SJCRH30 (cell line): ENCODE results near the gene AGXT. TPM values are rescaled to one million over a fixed set of nuclear protein-coding genes. Genes with fewer than 3 reads are reported as not detected.

Experiments
- DNase-seq, 2 experiments: peaks; one replicate each; pipeline ENCODE4 v3.0.0-alpha.2; 2015 to 2020
- H3K27ac ChIP-seq: fragments of 250-450 bp; sonication (Bioruptor Pico); 2 replicates; pipeline ENCODE4 v1.5.1; 2020; ENCODE audit warnings: mild to moderate bottlenecking, moderate library complexity
- H3K27me3 ChIP-seq: fragments of 250-450 bp; sonication (Bioruptor Pico); 2 replicates; pipeline ENCODE4 v1.5.1; 2020; ENCODE audit warnings: mild to moderate bottlenecking, moderate library complexity
- H3K36me3 ChIP-seq: fragments of 250-450 bp; sonication (Bioruptor Pico); 2 replicates; pipeline ENCODE4 v1.5.1; 2020; ENCODE audit warnings: mild to moderate bottlenecking, moderate library complexity
- H3K4me1 ChIP-seq: fragments of 250-450 bp; sonication (Bioruptor Pico); 2 replicates; pipeline ENCODE4 v1.5.1; 2020; ENCODE audit warnings: mild to moderate bottlenecking, moderate library complexity
- H3K4me3 ChIP-seq: fragments of 250-450 bp; sonication (Bioruptor Pico); 2 replicates; pipeline ENCODE4 v1.5.1; 2020; ENCODE audit warnings: mild to moderate bottlenecking, moderate library complexity
- H3K9me3 ChIP-seq: fragments of 250-450 bp; sonication (Bioruptor Pico); replicated peaks from 2 replicates; pipeline ENCODE4 v1.5.1; 2020; ENCODE audit warnings: mild to moderate bottlenecking, moderate library complexity
- total RNA-seq: library from RNA; depleted of rRNA; stranded (reverse); fragments of >200 nt; shearing (Covaris generic); gene quantifications from 2 replicates; pipeline ENCODE4 v1.2.3, GENCODE V29; 2014

AGXT gene
- total RNA-seq, 1 experiment from 2014 or later, result 1.3 TPM

GRCh38 chr2:240915526-240916341, 47.1 kb downstream of the AGXT start:
- no peak for DNase-seq
- no peaks in the 10 kb centered on the region for H3K27me3 ChIP-seq
- no peak overlapping the region for H3K4me3 ChIP-seq
- H3K36me3 ChIP-seq, result no peaks in the 10 kb centered on the region
- H3K9me3 ChIP-seq, result no peaks in the 10 kb centered on the region
- no peak overlapping the region for H3K27ac ChIP-seq
- peaks cover 14% of the 10 kb centered on the region; the same call in 1 of the 2 replicates for H3K4me1 ChIP-seq

DNA sequence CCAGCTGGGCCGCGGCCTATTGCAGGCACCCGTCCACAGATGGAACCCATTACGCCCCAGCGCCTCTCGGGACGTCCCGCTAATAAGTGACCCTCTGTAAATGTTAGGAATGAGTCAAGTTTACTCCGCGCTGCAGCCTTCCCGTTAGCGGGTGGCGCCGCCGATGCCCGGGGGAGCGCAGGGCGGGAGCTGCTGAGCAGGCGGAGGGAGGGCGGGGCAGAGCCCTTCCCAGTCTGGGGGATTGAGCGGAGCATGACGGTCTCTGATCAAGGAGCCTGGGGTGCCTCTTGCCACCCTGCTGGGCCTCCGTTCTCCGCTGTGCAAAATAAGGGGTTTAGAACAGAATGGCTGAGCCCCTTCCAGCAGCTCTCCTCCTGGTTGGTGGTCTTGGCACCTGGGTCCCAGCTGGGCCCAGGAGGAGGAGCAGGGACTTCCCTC, 48.0 kb downstream of the AGXT start:
- DNase-seq, result no peak
- H3K27ac ChIP-seq, result no peak overlapping the region
- no peaks in the 10 kb centered on the region for H3K27me3 ChIP-seq
- H3K4me1 ChIP-seq, result peaks cover 16% of the 10 kb centered on the region
- no peaks in the 10 kb centered on the region for H3K36me3 ChIP-seq
- H3K4me3 ChIP-seq, result no peak overlapping the region
- H3K9me3 ChIP-seq, result no peaks in the 10 kb centered on the region

DNA sequence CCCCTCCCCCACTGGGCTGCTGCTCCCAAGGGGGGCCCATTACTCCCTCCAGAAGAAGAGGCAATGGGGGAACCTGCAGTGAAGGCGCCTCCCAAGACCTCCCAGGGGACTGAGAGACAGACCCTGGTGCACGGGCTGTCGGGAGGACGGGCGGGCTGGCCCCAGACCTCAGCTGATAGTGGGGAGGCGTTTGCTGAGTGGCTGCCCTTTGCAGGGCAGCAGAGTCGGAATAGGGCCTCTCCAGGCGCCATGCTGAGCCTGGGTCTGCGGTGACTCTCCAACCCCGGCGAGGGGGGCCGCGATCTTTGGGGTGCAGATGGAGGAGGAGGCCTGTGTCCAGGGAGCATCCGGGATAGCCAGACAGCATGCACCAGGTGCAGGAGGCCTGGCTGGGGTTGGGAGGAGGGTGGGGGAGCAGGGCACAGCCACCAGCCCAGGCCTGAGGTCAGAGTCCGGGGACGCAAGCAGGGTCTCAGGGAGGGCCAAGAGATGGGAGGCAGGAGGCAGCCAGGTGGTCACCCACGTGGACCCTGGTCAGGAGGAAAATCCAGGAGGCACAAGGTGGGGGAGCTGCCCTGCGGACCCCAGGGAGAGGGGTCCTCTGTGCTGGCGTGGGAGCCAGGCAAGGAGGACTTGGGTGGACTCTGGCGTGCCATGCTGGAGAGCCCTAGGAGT, 48.5 kb downstream of the AGXT start:
- Histone ChIP-seq H3K36me3 (no peaks in the 10 kb centered on the region), H3K4me3 (no peak overlapping the region), H3K27ac (no peak overlapping the region; the same call in 1 of the 2 replicates), H3K27me3 (no peaks in the 10 kb centered on the region), H3K4me1 (peaks cover 20% of the 10 kb centered on the region), H3K9me3 (no peaks in the 10 kb centered on the region)
- DNase-seq, result peak in 1 of 2 experiments; percentile 18

DNA sequence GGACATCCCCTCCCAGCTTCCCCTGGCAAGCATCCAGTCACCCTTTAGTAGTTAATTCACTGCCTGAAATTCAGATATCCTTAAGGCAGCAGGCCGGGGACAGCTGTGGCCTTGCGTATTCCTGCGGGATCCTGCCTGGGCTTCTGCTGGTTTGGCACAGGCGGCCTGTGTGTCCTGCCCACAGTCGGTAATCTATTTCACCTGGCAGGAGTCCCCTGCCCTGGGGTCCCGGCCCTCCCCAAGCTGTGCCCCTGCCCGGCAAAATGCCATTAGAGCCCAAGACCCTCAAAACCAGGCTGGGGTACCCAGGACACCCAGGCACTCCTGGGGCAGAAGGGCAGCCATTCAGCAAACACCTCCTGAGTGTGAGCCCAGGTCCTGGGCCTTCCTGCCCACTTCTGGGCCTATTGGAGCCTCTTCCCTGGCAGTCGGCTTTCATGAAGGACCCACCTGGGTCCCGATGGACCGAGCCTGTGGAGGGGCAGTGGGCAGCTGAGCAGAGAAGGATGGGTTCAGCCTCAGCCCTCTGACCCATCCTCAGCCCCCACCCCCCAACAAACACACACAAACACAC, 49.1 kb downstream of the AGXT start:
- Histone ChIP-seq H3K9me3 (no peaks in the 10 kb centered on the region), H3K36me3 (no peaks in the 10 kb centered on the region), H3K4me3 (no peak overlapping the region), H3K27ac (no peak overlapping the region; the same call in 1 of the 2 replicates), H3K4me1 (peaks cover 20% of the 10 kb centered on the region), H3K27me3 (no peaks in the 10 kb centered on the region)
- peak; percentile 82 to 86 for DNase-seq

DNA sequence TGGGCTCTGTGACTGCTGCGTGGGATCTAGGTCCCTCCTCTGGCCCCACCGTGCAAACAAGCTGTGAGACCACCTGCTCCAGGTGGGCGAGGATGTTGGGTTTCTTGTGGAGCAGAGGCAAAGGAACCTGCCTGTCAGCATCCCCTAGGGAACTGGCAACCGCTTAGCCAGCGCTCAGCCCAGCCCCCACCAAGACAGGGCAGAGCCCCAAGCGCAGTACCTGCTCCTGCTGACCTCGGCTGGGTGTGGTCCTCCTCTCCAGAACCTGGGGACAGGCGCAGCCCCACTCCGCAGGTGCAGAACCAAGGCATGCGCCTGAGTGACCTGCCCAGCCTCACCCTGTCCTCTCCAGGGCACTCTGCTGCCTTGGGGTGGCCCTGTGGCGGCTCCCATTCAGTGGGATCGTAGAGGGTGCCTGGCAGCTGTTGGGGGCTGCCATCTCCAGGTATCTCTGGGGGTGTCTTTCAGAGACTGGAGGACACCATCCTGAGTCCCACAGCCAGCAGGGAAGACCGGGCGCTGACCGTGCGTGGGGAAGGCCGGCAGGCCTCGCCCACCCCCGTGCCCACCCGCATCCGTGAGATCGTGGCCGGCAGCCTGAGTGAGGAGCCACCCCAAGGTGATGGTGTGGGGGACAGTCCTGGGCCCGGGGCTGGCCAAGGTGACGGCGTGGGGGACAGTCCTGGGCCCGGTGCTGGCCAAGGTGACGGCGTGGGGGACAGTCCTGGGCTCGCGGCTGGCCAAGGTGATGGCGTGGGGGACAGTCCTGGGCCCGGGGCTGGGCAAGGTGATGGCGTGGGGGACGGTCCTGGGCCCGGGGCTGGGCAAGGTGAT, 49.9 kb downstream of the AGXT start:
- DNase-seq, result peak in 1 of 2 experiments; percentile 3
- Histone ChIP-seq H3K4me3 (no peak overlapping the region), H3K27ac (no peak overlapping the region), H3K4me1 (peaks cover 20% of the 10 kb centered on the region), H3K9me3 (no peaks in the 10 kb centered on the region), H3K27me3 (no peaks in the 10 kb centered on the region), H3K36me3 (no peaks in the 10 kb centered on the region)

DNA sequence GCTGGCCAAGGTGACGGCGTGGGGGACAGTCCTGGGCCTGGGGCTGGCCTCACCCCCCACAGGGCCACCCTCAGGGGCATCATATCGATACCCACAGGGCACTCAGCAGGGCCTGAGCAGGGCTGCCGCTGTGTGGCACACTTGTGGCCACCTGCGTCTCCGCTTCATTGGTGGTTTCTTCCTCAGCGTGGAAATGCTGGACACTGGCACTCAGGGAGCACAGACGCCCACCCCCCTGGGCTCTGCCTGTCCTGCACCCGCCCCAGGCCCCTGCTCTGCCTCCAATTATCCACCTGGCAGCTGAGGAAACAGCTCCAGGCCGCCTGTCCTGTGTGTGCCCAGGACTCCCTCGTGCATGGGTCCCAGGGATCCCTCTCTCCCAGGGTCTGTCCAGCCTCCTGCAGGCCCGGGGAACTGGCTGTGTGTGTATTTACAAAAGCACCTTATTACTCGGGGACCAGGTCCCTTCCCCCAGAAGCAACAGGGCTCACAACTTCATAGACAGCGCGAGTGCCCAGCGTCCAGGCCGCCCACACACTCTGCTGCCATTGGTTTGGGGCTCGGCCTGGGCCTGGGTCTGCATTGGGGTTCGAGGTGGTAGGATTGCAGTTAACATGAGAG, 50.6 kb downstream of the AGXT start:
- Histone ChIP-seq H3K9me3 (no peaks in the 10 kb centered on the region), H3K4me1 (peaks cover 20% of the 10 kb centered on the region), H3K4me3 (no peak overlapping the region), H3K36me3 (no peaks in the 10 kb centered on the region), H3K27ac (no peak overlapping the region), H3K27me3 (no peaks in the 10 kb centered on the region)
- peak in 1 of 2 experiments; percentile 5 for DNase-seq

- H3K4me3 ChIP-seq, result no peak overlapping the region
- H3K36me3 ChIP-seq, result no peaks in the 10 kb centered on the region
- no peak overlapping the region for H3K27ac ChIP-seq
- peak in 1 of 2 experiments; percentile 5 for DNase-seq
- peaks cover 20% of the 10 kb centered on the region for H3K4me1 ChIP-seq
- no peaks in the 10 kb centered on the region for H3K27me3 ChIP-seq
- H3K9me3 ChIP-seq, result no peaks in the 10 kb centered on the region
These were observed 51.5 kb downstream of the AGXT start for GRCh38 chr2:240919786-240920782.

- Histone ChIP-seq H3K36me3 (no peaks in the 10 kb centered on the region), H3K4me1 (peaks cover 22% of the 10 kb centered on the region), H3K27ac (no peak overlapping the region), H3K27me3 (no peaks in the 10 kb centered on the region), H3K4me3 (no peak overlapping the region), H3K9me3 (no peaks in the 10 kb centered on the region)
- DNase-seq, result no peak
These were observed 52.2 kb downstream of the AGXT start for GRCh38 chr2:240920783-240921231.

GRCh38 chr2:240921311-240921994, 52.8 kb downstream of the AGXT start:
- no peak overlapping the region for H3K4me3 ChIP-seq
- peak; percentile 67 to 70 for DNase-seq
- H3K27me3 ChIP-seq, result no peaks in the 10 kb centered on the region
- H3K9me3 ChIP-seq, result no peaks in the 10 kb centered on the region
- no peak overlapping the region for H3K27ac ChIP-seq
- peaks cover 28% of the 10 kb centered on the region for H3K4me1 ChIP-seq
- H3K36me3 ChIP-seq, result no peaks in the 10 kb centered on the region

- Histone ChIP-seq H3K4me3 (no peak overlapping the region), H3K4me1 (peaks cover 28% of the 10 kb centered on the region), H3K9me3 (no peaks in the 10 kb centered on the region), H3K27ac (no peak overlapping the region), H3K36me3 (no peaks in the 10 kb centered on the region), H3K27me3 (no peaks in the 10 kb centered on the region)
- peak in 1 of 2 experiments; percentile 1 for DNase-seq
These were observed 53.3 kb downstream of the AGXT start for GRCh38 chr2:240921995-240922244.

GRCh38 chr2:240922245-240922981, 53.8 kb downstream of the AGXT start:
- peak in 1 of 2 experiments; percentile 6 for DNase-seq
- Histone ChIP-seq H3K27me3 (no peaks in the 10 kb centered on the region), H3K4me3 (no peak overlapping the region), H3K27ac (no peak overlapping the region), H3K36me3 (no peaks in the 10 kb centered on the region), H3K9me3 (no peaks in the 10 kb centered on the region), H3K4me1 (peaks cover 23% of the 10 kb centered on the region)

GRCh38 chr2:240922982-240923537, 54.4 kb downstream of the AGXT start:
- no peaks in the 10 kb centered on the region for H3K36me3 ChIP-seq
- no peak overlapping the region for H3K27ac ChIP-seq
- peak in 1 of 2 experiments; percentile 15 for DNase-seq
- H3K27me3 ChIP-seq, result no peaks in the 10 kb centered on the region
- peaks cover 17% of the 10 kb centered on the region for H3K4me1 ChIP-seq
- H3K9me3 ChIP-seq, result no peaks in the 10 kb centered on the region
- H3K4me3 ChIP-seq, result no peak overlapping the region
